Liver (tissue), 9 donors: ENCODE data around the gene OR10H4. TPM values are rescaled to one million over a fixed set of nuclear protein-coding genes. Genes with fewer than 3 reads are reported as not detected.

ENCODE experiments used
- DNase-seq: peaks from one replicate; pipeline ENCODE4 v3.0.0-alpha.2; 2017; ENCODE audit warnings: low spot score
- H3K27ac ChIP-seq, 2 donors: one replicate each; pipeline ENCODE4 v1.7.0; 2013; ENCODE audit warnings: inconsistent platforms in 2 of 2, low read length in 2 of 2, control low read depth in 1 of 2, low read depth in 1 of 2, mild to moderate bottlenecking in 1 of 2
- H3K27me3 ChIP-seq, 4 donors: one replicate each; pipeline versions ENCODE4 v1.6.1 to v1.7.0; 2013; ENCODE audit warnings: low read length in 3 of 4, inconsistent platforms in 1 of 4, mild to moderate bottlenecking in 1 of 4, moderate library complexity in 1 of 4; ENCODE audit not compliant: control insufficient read depth in 4 of 4, insufficient read depth in 4 of 4
- H3K36me3 ChIP-seq, 4 donors: one replicate each; pipeline versions ENCODE4 v1.6.1 to v1.7.0; 2013; ENCODE audit warnings: low read length in 3 of 4, mild to moderate bottlenecking in 3 of 4, low read depth in 1 of 4, moderate library complexity in 1 of 4; ENCODE audit not compliant: control insufficient read depth in 4 of 4, insufficient read depth in 3 of 4
- H3K4me1 ChIP-seq, 4 donors: one replicate each; pipeline versions ENCODE4 v1.6.1 to v1.7.0; 2013; ENCODE audit warnings: low read length in 3 of 4, mild to moderate bottlenecking in 3 of 4, moderate library complexity in 1 of 4; ENCODE audit not compliant: control insufficient read depth in 4 of 4, insufficient read depth in 4 of 4
- H3K4me3 ChIP-seq, 3 donors: one replicate each; pipeline versions ENCODE4 v1.6.1 to v1.7.0; 2013; ENCODE audit warnings: low read length in 3 of 3, control low read depth in 1 of 3, low read depth in 1 of 3, mild to moderate bottlenecking in 1 of 3
- H3K9ac ChIP-seq, 2 donors: one replicate each; pipeline ENCODE4 v1.7.0; 2013; ENCODE audit warnings: low read length in 2 of 2, mild to moderate bottlenecking in 2 of 2, moderate library complexity in 2 of 2, control low read depth in 1 of 2, low read depth in 1 of 2
- H3K9me3 ChIP-seq, 4 donors: one replicate each; pipeline versions ENCODE4 v1.6.1 to v1.7.0; 2013; ENCODE audit warnings: low read length in 3 of 4; ENCODE audit not compliant: control insufficient read depth in 4 of 4
- ATF3 ChIP-seq: IDR thresholded peaks from 2 replicates; pipeline ENCODE4 v1.6.1; 2016; ENCODE audit warnings: antibody characterized with exemption
- EGR1 ChIP-seq, 2 donors: IDR thresholded peaks; 2 replicates each; pipeline ENCODE4 v1.6.1; 2016 to 2018; ENCODE audit warnings: antibody characterized with exemption in 2 of 2, low read depth in 2 of 2
- FOXA1 ChIP-seq: IDR thresholded peaks from 2 replicates; pipeline ENCODE4 v1.6.1; 2016; ENCODE audit warnings: antibody characterized with exemption
- FOXA2 ChIP-seq: IDR thresholded peaks from 2 replicates; pipeline ENCODE4 v1.6.1; 2016; ENCODE audit warnings: antibody characterized with exemption
- HNF4A ChIP-seq, 2 donors: conservative IDR thresholded peaks; 2 replicates each; pipeline ENCODE4 v1.6.1; 2016; ENCODE audit warnings: antibody characterized with exemption in 2 of 2, mild to moderate bottlenecking in 2 of 2
- HNF4G ChIP-seq: IDR thresholded peaks from 2 replicates; pipeline ENCODE4 v1.6.1; 2016; ENCODE audit warnings: antibody characterized with exemption
- JUND ChIP-seq, 2 donors: IDR thresholded peaks; 2 replicates each; pipeline ENCODE4 v1.6.1; 2016; ENCODE audit warnings: antibody characterized with exemption in 2 of 2
- MAX ChIP-seq: IDR thresholded peaks from 2 replicates; pipeline ENCODE4 v1.6.1; 2016; ENCODE audit warnings: antibody characterized with exemption
- NR2F2 ChIP-seq: IDR thresholded peaks from 2 replicates; pipeline ENCODE4 v1.6.1; 2016; ENCODE audit warnings: antibody characterized with exemption
- RAD21 ChIP-seq, 2 donors: IDR thresholded peaks; 2 replicates each; pipeline ENCODE4 v1.6.1; 2016; ENCODE audit warnings: antibody characterized with exemption in 2 of 2, mild to moderate bottlenecking in 2 of 2
- REST ChIP-seq: IDR thresholded peaks from 2 replicates; pipeline ENCODE4 v1.6.1; 2016; ENCODE audit warnings: antibody characterized with exemption, mild to moderate bottlenecking
- SP1 ChIP-seq: IDR thresholded peaks from 2 replicates; pipeline ENCODE4 v1.6.1; 2018; ENCODE audit warnings: antibody characterized with exemption, mild to moderate bottlenecking
- ZBTB33 ChIP-seq: IDR thresholded peaks from 2 replicates; pipeline ENCODE4 v1.6.1; 2016; ENCODE audit warnings: antibody characterized with exemption
- WGBS: extraction: QIAGEN DNeasy Blood & Tissue Kit; methylation state at CpG from one replicate; pipeline ENCODE4 v1.1.7; 2013; 5-methylcytosine and 5-hydroxymethylcytosine counted together
- polyA plus RNA-seq, 2 donors: library from polyadenylated mRNA; stranded (reverse) in 1 of 2; unstranded in 1 of 2; fragments of 200-250 nt in 1 of 2; fragments of >200 nt in 1 of 2; fragmentation: Nextera tagmentation in 1 of 2; extraction: Ambion mirVana in 1 of 2; gene quantifications; one replicate each; pipeline versions ENCODE4 v1.2.1 to v1.2.3, GENCODE V29; 2013 to 2015
- total RNA-seq, 2 donors: library from RNA; depleted of rRNA; stranded (reverse); fragments of >200 nt; gene quantifications; one replicate each; pipeline ENCODE4 v1.2.3, GENCODE V29; 2014
- donor health status: healthy.
- donor health status: healthy.
- donor health status: healthy.
- donor health status: healthy.
- donor health status: healthy.

The OR10H4 gene
- total and polyA plus RNA-seq, 4 donors, result not detected

GRCh38 chr19:15915109-15915508 lies 33.7 kb upstream of the OR10H4 start:
- TF ChIP-seq HNF4G, result no peak
- no peak for TF ChIP-seq FOXA1
- no peak for TF ChIP-seq ATF3
- no peak for TF ChIP-seq ZBTB33
- no peak for TF ChIP-seq JUND (IDR thresholded peaks at IDR 0.05)
- TF ChIP-seq SP1, result no peak
- TF ChIP-seq NR2F2, result no peak
- TF ChIP-seq RAD21 (IDR thresholded peaks at IDR 0.05), result no peak
- Histone ChIP-seq H3K27ac (no peak overlapping the region), H3K36me3 (peaks cover 8 to 48% (median 29%) of the 10 kb centered on the region in 4 donors), H3K27me3 (no peaks in the 10 kb centered on the region), H3K4me3 (no peak overlapping the region), H3K4me1 (no peaks in the 10 kb centered on the region), H3K9me3 (no peaks in the 10 kb centered on the region), H3K9ac (no peak overlapping the region)
- WGBS, result 95% methylated on average over 2 of the region's 2 CpGs
- no peak for DNase-seq

GRCh38 chr19:15919243-15919642 lies 29.6 kb upstream of the OR10H4 start:
- WGBS, result 83% methylated on average over 4 of the region's 4 CpGs
- no peak for DNase-seq
- Histone ChIP-seq H3K9me3 (no peaks in the 10 kb centered on the region), H3K27me3 (no peaks in the 10 kb centered on the region), H3K4me3 (no peak overlapping the region), H3K9ac (no peak overlapping the region), H3K36me3 (peaks cover 5 to 63% (median 44%) of the 10 kb centered on the region in 4 donors), H3K27ac (no peak overlapping the region), H3K4me1 (no peaks in the 10 kb centered on the region)
- TF ChIP-seq MAX (no peak), ATF3 (no peak), REST (no peak), FOXA2 (no peak), ZBTB33 (no peak), HNF4A (conservative IDR thresholded peaks at IDR 0.05) (no peak), EGR1 (IDR thresholded peaks at IDR 0.05; ENCODE audit: low read depth in 2 of 2) (no peak), SP1 (no peak), HNF4G (no peak), RAD21 (IDR thresholded peaks at IDR 0.05) (no peak)
